ENCODE data around the gene RELL1. TPM values are rescaled to one million over a fixed set of nuclear protein-coding genes. Genes with fewer than 3 reads are reported as not detected.
A peak's percentile ranks its signal among the peaks of the same experiment; 100 is the strongest.

The RELL1 gene
- total RNA-seq, 1 donor from 2014 or later, result 97.1 TPM

- DNase-seq (ENCODE audit: low read depth), result no peak
Measured at GRCh38 chr4:37667197-37668100, 18.7 kb downstream of the RELL1 start.

GRCh38 chr4:37666625-37667071 lies 19.5 kb downstream of the RELL1 start:
- peak; percentile 69 for DNase-seq (ENCODE audit: low read depth)

GRCh38 chr4:37665333-37666320 lies 20.5 kb downstream of the RELL1 start:
- DNase-seq (ENCODE audit: low read depth), result peak; percentile 34

GRCh38 chr4:37664696-37665095 lies 21.5 kb downstream of the RELL1 start:
- DNase-seq (ENCODE audit: low read depth), result no peak

GRCh38 chr4:37663552-37663951 lies 22.6 kb downstream of the RELL1 start:
- DNase-seq (ENCODE audit: low read depth), result no peak

GRCh38 chr4:37662861-37663390 lies 23.2 kb downstream of the RELL1 start:
- peak; percentile 81 for DNase-seq (ENCODE audit: low read depth)

GRCh38 chr4:37662251-37662650 lies 23.9 kb downstream of the RELL1 start:
- peak; percentile 41 for DNase-seq (ENCODE audit: low read depth)

GRCh38 chr4:37661772-37662171 lies 24.4 kb downstream of the RELL1 start:
- peak; percentile 90 for DNase-seq (ENCODE audit: low read depth)

- no peak for DNase-seq (ENCODE audit: low read depth)
Measured at GRCh38 chr4:37659696-37660095, 26.5 kb downstream of the RELL1 start.

- no peak for DNase-seq (ENCODE audit: low read depth)
Measured at GRCh38 chr4:37656649-37657048, 29.5 kb downstream of the RELL1 start.

- no peak for DNase-seq (ENCODE audit: low read depth)
Measured at GRCh38 chr4:37653601-37654000, 32.6 kb downstream of the RELL1 start.

GRCh38 chr4:37652747-37653527 lies 33.2 kb downstream of the RELL1 start:
- DNase-seq (ENCODE audit: low read depth), result no peak

GRCh38 chr4:37651781-37652377 lies 34.3 kb downstream of the RELL1 start:
- no peak for DNase-seq (ENCODE audit: low read depth)

GRCh38 chr4:37650481-37650880 lies 35.7 kb downstream of the RELL1 start:
- no peak for DNase-seq (ENCODE audit: low read depth)

- DNase-seq (ENCODE audit: low read depth), result no peak
Measured at GRCh38 chr4:37649268-37649667, 36.9 kb downstream of the RELL1 start.

- DNase-seq (ENCODE audit: low read depth), result peak; percentile 93
Measured at GRCh38 chr4:37648084-37648817, 37.9 kb downstream of the RELL1 start.

GRCh38 chr4:37646247-37646646 lies 39.9 kb downstream of the RELL1 start:
- DNase-seq (ENCODE audit: low read depth), result no peak

- no peak for DNase-seq (ENCODE audit: low read depth)
Measured at GRCh38 chr4:37645736-37646135, 40.4 kb downstream of the RELL1 start.

GRCh38 chr4:37644962-37645361 lies 41.2 kb downstream of the RELL1 start:
- DNase-seq (ENCODE audit: low read depth), result no peak

Measured in myocyte (in vitro differentiated cells).